IMR-90 (cell line): Measurements from ENCODE around the gene CSTF2T. TPM values are rescaled to one million over a fixed set of nuclear protein-coding genes. Genes with fewer than 3 reads are reported as not detected.

ENCODE experiments used
- ATAC-seq: fragments of 200-7000 bp; cut with Tn5 transposase; 2 replicates; pipeline ENCODE4 v1.9.1; 2020; ENCODE audit warnings: low read depth, mild to moderate bottlenecking, moderate library complexity
- BruUV-seq: library from RNA; stranded (reverse); fragments of 400-500 nt; replicated peaks from 2 replicates; lab custom pipeline; 2021; lab: Mats Ljungman, UMichigan
- CTCF ChIA-PET: fragments of 300-600 bp; formaldehyde crosslinking; extraction: SDS; loops from one replicate; lab custom pipeline; 2021; ENCODE audit warnings: antibody characterized with exemption; lab: Yijun Ruan, JAX
- POLR2A ChIA-PET: fragments of 300-600 bp; sonication (Branson Sonifier 250); formaldehyde crosslinking; loops from one replicate; lab custom pipeline; 2022; ENCODE audit warnings: antibody characterized with exemption; ENCODE audit not compliant: unreplicated experiment; lab: Charles Lee
- DNase-seq: peaks from one replicate; pipeline ENCODE4 v3.0.0; 2013
- H2AFZ ChIP-seq: replicated peaks from 2 replicates; pipeline ENCODE3; 2013; ENCODE audit warnings: low read length, mild to moderate bottlenecking; ENCODE audit not compliant: poor library complexity
- H2AK5ac ChIP-seq: 2 replicates; pipeline ENCODE4 v1.6.1; 2013; ENCODE audit warnings: low read depth, low read length, inconsistent platforms
- H2AK9ac ChIP-seq: replicated peaks from 2 replicates; pipeline ENCODE3; 2013; ENCODE audit warnings: mild to moderate bottlenecking, low read depth, low read length, moderate library complexity; ENCODE audit not compliant: poor library complexity
- H2BK120ac ChIP-seq: 2 replicates; pipeline ENCODE4 v1.6.1; 2013; ENCODE audit warnings: low read depth, low read length, inconsistent platforms
- H2BK15ac ChIP-seq: 3 replicates; pipeline ENCODE4 v1.6.1; 2013; ENCODE audit warnings: low read depth, low read length, inconsistent platforms
- H2BK20ac ChIP-seq: 2 replicates; pipeline ENCODE4 v1.6.1; 2013; ENCODE audit warnings: low read depth, mild to moderate bottlenecking, inconsistent platforms, low read length, moderate library complexity
- H2BK5ac ChIP-seq: 2 replicates; pipeline ENCODE4 v1.6.1; 2013; ENCODE audit warnings: mild to moderate bottlenecking, low read depth, low read length, inconsistent platforms; ENCODE audit not compliant: poor library complexity, severe bottlenecking
- H3K14ac ChIP-seq: replicated peaks from 2 replicates; pipeline ENCODE4 v1.6.1; 2013; ENCODE audit warnings: low read depth, low read length, inconsistent platforms
- H3K18ac ChIP-seq: 2 replicates; pipeline ENCODE4 v1.6.1; 2013; ENCODE audit warnings: low read depth, low read length, control low read depth
- H3K23ac ChIP-seq: 2 replicates; pipeline ENCODE4 v1.6.1; 2013; ENCODE audit warnings: low read depth, low read length, inconsistent platforms
- H3K27ac ChIP-seq: 2 replicates; pipeline ENCODE4 v1.5.1; 2013; ENCODE audit warnings: mild to moderate bottlenecking, control low read depth, low read length; ENCODE audit not compliant: insufficient read depth
- H3K27me3 ChIP-seq: 2 replicates; pipeline ENCODE4 v1.6.1; 2013; ENCODE audit warnings: low read length; ENCODE audit not compliant: control insufficient read depth, insufficient read depth
- H3K36me3 ChIP-seq: 2 replicates; pipeline ENCODE4 v1.6.1; 2013; ENCODE audit warnings: low read length, mixed read lengths; ENCODE audit not compliant: control insufficient read depth, insufficient read depth
- H3K4ac ChIP-seq: 2 replicates; pipeline ENCODE4 v1.6.1; 2013; ENCODE audit warnings: low read depth, low read length, inconsistent platforms
- H3K4me1 ChIP-seq: 2 replicates; pipeline ENCODE4 v1.6.1; 2013; ENCODE audit warnings: low read length, mixed read lengths; ENCODE audit not compliant: control insufficient read depth, insufficient read depth
- H3K4me2 ChIP-seq: 2 replicates; pipeline ENCODE4 v1.6.1; 2013; ENCODE audit warnings: low read depth, mild to moderate bottlenecking, control low read depth, low read length, moderate library complexity
- H3K4me3 ChIP-seq: 2 replicates; pipeline ENCODE4 v1.5.1; 2013; ENCODE audit warnings: low read depth, mild to moderate bottlenecking, control low read depth, low read length, moderate library complexity; ENCODE audit not compliant: insufficient read depth
- H3K56ac ChIP-seq: 2 replicates; pipeline ENCODE4 v1.6.1; 2013; ENCODE audit warnings: low read length, inconsistent platforms; ENCODE audit not compliant: insufficient read depth; ENCODE audit errors: extremely low read depth
- H3K79me1 ChIP-seq, 2 experiments: 2 replicates each; pipeline ENCODE4 v1.6.1; 2013; ENCODE audit warnings: low read length in 2 of 2, inconsistent platforms in 1 of 2, low read depth in 1 of 2
- H3K9ac ChIP-seq: 2 replicates; pipeline ENCODE4 v1.6.1; 2013; ENCODE audit warnings: low read depth, low read length, control low read depth
- H3K9me1 ChIP-seq: 2 replicates; pipeline ENCODE4 v1.6.1; 2013; ENCODE audit warnings: low read length, inconsistent platforms; ENCODE audit not compliant: insufficient read depth
- H3K9me3 ChIP-seq: 2 replicates; pipeline ENCODE4 v1.6.1; 2013; ENCODE audit warnings: low read length; ENCODE audit not compliant: control insufficient read depth, insufficient read depth
- H4K20me1 ChIP-seq: 2 replicates; pipeline ENCODE4 v1.6.1; 2013; ENCODE audit warnings: low read length, inconsistent platforms; ENCODE audit not compliant: insufficient read depth
- H4K5ac ChIP-seq: 2 replicates; pipeline ENCODE4 v1.6.1; 2013; ENCODE audit warnings: mild to moderate bottlenecking, low read depth, low read length, control low read depth
- H4K8ac ChIP-seq, 2 experiments: 2 replicates each; pipeline ENCODE4 v1.6.1; 2013; ENCODE audit warnings: low read depth in 2 of 2, low read length in 2 of 2, control low read depth in 1 of 2, inconsistent platforms in 1 of 2
- H4K91ac ChIP-seq: 2 replicates; pipeline ENCODE4 v1.6.1; 2013; ENCODE audit warnings: low read depth, low read length, inconsistent platforms; ENCODE audit not compliant: insufficient read depth
- BHLHE40 ChIP-seq: fragments of 150-350 bp; IDR thresholded peaks from 2 replicates; pipeline ENCODE4 v1.6.1; 2016; ENCODE audit warnings: mild to moderate bottlenecking, low read depth, low read length
- CEBPB ChIP-seq: IDR thresholded peaks from 2 replicates; pipeline ENCODE4 v1.6.1; 2012; ENCODE audit warnings: low read depth, low read length, improper control_type of control experiment
- CHD1 ChIP-seq: IDR thresholded peaks from 2 replicates; pipeline ENCODE4 v1.6.1; 2012; ENCODE audit warnings: low read depth, low read length, improper control_type of control experiment
- CTCF ChIP-seq: conservative IDR thresholded peaks from 2 replicates; pipeline ENCODE4 v1.5.1; 2012; ENCODE audit warnings: mild to moderate bottlenecking, low read depth, low read length, improper control_type of control experiment
- FOS ChIP-seq: fragments of 150-350 bp; IDR thresholded peaks from 2 replicates; pipeline ENCODE4 v1.6.1; 2016; ENCODE audit warnings: low read depth, low read length
- MAFK ChIP-seq: IDR thresholded peaks from 2 replicates; pipeline ENCODE4 v1.6.1; 2012; ENCODE audit warnings: low read depth, low read length, improper control_type of control experiment
- MAZ ChIP-seq: IDR thresholded peaks from 2 replicates; pipeline ENCODE4 v1.6.1; 2012; ENCODE audit warnings: low read depth, mild to moderate bottlenecking, low read length, improper control_type of control experiment, moderate library complexity, borderline replicate concordance
- POLR2A ChIP-seq: IDR thresholded peaks from 2 replicates; pipeline ENCODE4 v1.6.1; 2012; ENCODE audit warnings: mild to moderate bottlenecking, low read depth, low read length
- RAD21 ChIP-seq: IDR thresholded peaks from 2 replicates; pipeline ENCODE4 v1.6.1; 2012; ENCODE audit warnings: low read length, improper control_type of control experiment
- RCOR1 ChIP-seq: IDR thresholded peaks from 2 replicates; pipeline ENCODE4 v1.6.1; 2012; ENCODE audit warnings: mild to moderate bottlenecking, low read length, improper control_type of control experiment; ENCODE audit not compliant: insufficient replicate concordance
- RFX5 ChIP-seq: IDR thresholded peaks from 2 replicates; pipeline ENCODE4 v1.8.0; 2012; ENCODE audit warnings: low read depth, mild to moderate bottlenecking, low read length, moderate library complexity
- SMC3 ChIP-seq: fragments of 150-350 bp; IDR thresholded peaks from 2 replicates; pipeline ENCODE4 v1.6.1; 2016; ENCODE audit warnings: low read depth, mild to moderate bottlenecking, antibody characterized with exemption, low read length, moderate library complexity
- WGBS, 2 experiments: methylation state at CpG; one replicate each; pipeline versions ENCODE4 v1.1.5 to v1.1.7; 2013; ENCODE audit warnings: missing lambda C conversion rate in 2 of 2; ENCODE audit not compliant: insufficient read length in 1 of 2; ENCODE audit errors: extremely low coverage in 2 of 2; 5-methylcytosine and 5-hydroxymethylcytosine counted together
- dilution Hi-C: fragments of 300-500 bp; cut with HindIII; formaldehyde crosslinking; loops from one replicate; pipeline ENCODE4 v1.14.3; 2018; ENCODE audit warnings: low sequenced_read_pairs; ENCODE audit not compliant: unreplicated experiment
- in situ Hi-C: fragments of 300-500 bp; cut with MboI; formaldehyde crosslinking; loops from 3 replicates; pipeline ENCODE4 v1.14.3; 2019; ENCODE audit warnings: low sequenced_read_pairs, inconsistent platforms, mixed read lengths
- intact Hi-C: fragments of 100-400 bp; cut with micrococcal nuclease; formaldehyde crosslinking; loops from 2 replicates; pipeline ENCODE4 v1.10.0; 2022
- polyA plus RNA-seq, 3 experiments: library from polyadenylated mRNA; depleted of rRNA; stranded (reverse); fragments of >200 nt; gene quantifications; 2 replicates each; pipeline ENCODE4 v1.2.3, GENCODE V29; 2012; ENCODE audit warnings: low replicate concordance in 1 of 3
- total RNA-seq: library from RNA; depleted of rRNA; stranded (reverse); fragments of >200 nt; gene quantifications from 2 replicates; pipeline ENCODE4 v1.2.3, GENCODE V29; 2012

Gene CSTF2T
- total and polyA plus RNA-seq, 2 of the 4 experiments (the other 2 are of a cell fraction) = 7.2 to 18.6 TPM

- H3K23ac ChIP-seq = no peak overlapping the region
- no peak overlapping the region for H3K18ac ChIP-seq
- no peak overlapping the region for H4K5ac ChIP-seq
- dilution Hi-C loops (no loop called here), intact Hi-C loops (loop anchor here (10.0 kb wide), 2 partner anchors 616 to 686 kb away; partner anchors contain the start of gene PRKG1), in situ Hi-C loops (no loop called here)
- H3K27me3 ChIP-seq = no peaks in the 10 kb centered on the region
- CTCF ChIA-PET = interaction anchor here (0.7 kb wide), 1 partner anchor 14 kb away, joined by 3 read pairs; no protein-coding TSS in a partner anchor
- ATAC-seq = no peak
- peaks cover 0 to 3% of the 10 kb centered on the region in 2 experiments; a peak in 1 of 4 replicates for H3K79me1 ChIP-seq
- H3K4ac ChIP-seq = no peak overlapping the region
- no peak overlapping the region for H3K27ac ChIP-seq
- H3K4me1 ChIP-seq = no peaks in the 10 kb centered on the region
- no peak overlapping the region for H2BK20ac ChIP-seq
- H2BK120ac ChIP-seq = no peak overlapping the region
- BruUV-seq = no TSS peak
- no peak overlapping the region for H2BK5ac ChIP-seq
- no peak overlapping the region for H4K8ac ChIP-seq
- H3K4me2 ChIP-seq = no peak overlapping the region
- H2AK5ac ChIP-seq = no peak overlapping the region
- TF ChIP-seq BHLHE40 = no peak
- TF ChIP-seq RCOR1 = no peak
- no peak for TF ChIP-seq RAD21
- no peak for TF ChIP-seq MAZ
- TF ChIP-seq POLR2A = no peak
- TF ChIP-seq CTCF = no peak
- TF ChIP-seq FOS = no peak
- TF ChIP-seq RFX5 = no peak
- TF ChIP-seq MAFK = no peak
- no peak for TF ChIP-seq CHD1
- no peak for TF ChIP-seq CEBPB
- TF ChIP-seq SMC3 = no peak
- no peak overlapping the region for H2BK15ac ChIP-seq
- no peak overlapping the region for H2AFZ ChIP-seq
- no peaks in the 10 kb centered on the region for H4K20me1 ChIP-seq
- H3K56ac ChIP-seq = no peak overlapping the region
- no peaks in the 10 kb centered on the region for H3K36me3 ChIP-seq
- WGBS, 2 experiments = no CpG with 5 or more reads among the region's 4 CpGs
- H3K14ac ChIP-seq = no peak overlapping the region
- H3K9me1 ChIP-seq = no peaks in the 10 kb centered on the region
- H4K91ac ChIP-seq = no peak overlapping the region
- no peak overlapping the region for H2AK9ac ChIP-seq
- POLR2A ChIA-PET = interaction anchor here (0.6 kb wide), 1 partner anchor 9 kb away, joined by 5 read pairs; no protein-coding TSS in a partner anchor
- no peaks in the 10 kb centered on the region for H3K9me3 ChIP-seq
- H3K4me3 ChIP-seq = no peak overlapping the region
- H3K9ac ChIP-seq = no peak overlapping the region
- no peak for DNase-seq
Observed at GRCh38 chr10:51691135-51691534, 8.3 kb downstream of the CSTF2T start.
